Measurements from ENCODE around the gene NOTCH2NLA.
"Not testable (repeated sequence)": the region's sequence is repeated elsewhere in the genome, so short reads cannot be mapped to it uniquely, and the experiment has no call there.

The NOTCH2NLA gene

GRCh38 chr1:146228710-146229477, at the start of gene NOTCH2NLA:
Gene NOTCH2NLA, minus strand, starts transcription at chr1:146229021. Its CDS starts 39,684 bp downstream, at chr1:146189337.
- not testable (repeated sequence) for DNase-seq (ENCODE audit: low spot score)

- DNase-seq (ENCODE audit: low spot score): not testable (repeated sequence)
Observed at GRCh38 chr1:146278346-146278745, 49.5 kb upstream of the NOTCH2NLA start.

- not testable (repeated sequence) for DNase-seq (ENCODE audit: low spot score)
Observed at GRCh38 chr1:146277087-146277486, 48.3 kb upstream of the NOTCH2NLA start.

- not testable (repeated sequence) for DNase-seq (ENCODE audit: low spot score)
Observed at GRCh38 chr1:146274083-146274482, 45.3 kb upstream of the NOTCH2NLA start.

- DNase-seq (ENCODE audit: low spot score): not testable (repeated sequence)
Observed at GRCh38 chr1:146273194-146273593, 44.4 kb upstream of the NOTCH2NLA start.

- not testable (repeated sequence) for DNase-seq (ENCODE audit: low spot score)
Observed at GRCh38 chr1:146272734-146273133, 43.9 kb upstream of the NOTCH2NLA start.

GRCh38 chr1:146271977-146272376, 43.2 kb upstream of the NOTCH2NLA start:
- DNase-seq (ENCODE audit: low spot score): not testable (repeated sequence)

GRCh38 chr1:146270129-146270528, 41.3 kb upstream of the NOTCH2NLA start:
- DNase-seq (ENCODE audit: low spot score): not testable (repeated sequence)

GRCh38 chr1:146266179-146266748, 37.4 kb upstream of the NOTCH2NLA start:
- DNase-seq (ENCODE audit: low spot score): not testable (repeated sequence)

- DNase-seq (ENCODE audit: low spot score): not testable (repeated sequence)
Observed at GRCh38 chr1:146264761-146265160, 35.9 kb upstream of the NOTCH2NLA start.

- DNase-seq (ENCODE audit: low spot score): not testable (repeated sequence)
Observed at GRCh38 chr1:146260006-146260730, 31.3 kb upstream of the NOTCH2NLA start.

- not testable (repeated sequence) for DNase-seq (ENCODE audit: low spot score)
Observed at GRCh38 chr1:146257992-146258552, 29.3 kb upstream of the NOTCH2NLA start.

- DNase-seq (ENCODE audit: low spot score): not testable (repeated sequence)
Observed at GRCh38 chr1:146254569-146255197, 25.9 kb upstream of the NOTCH2NLA start.

- DNase-seq (ENCODE audit: low spot score): not testable (repeated sequence)
Observed at GRCh38 chr1:146253249-146253855, 24.5 kb upstream of the NOTCH2NLA start.

- not testable (repeated sequence) for DNase-seq (ENCODE audit: low spot score)
Observed at GRCh38 chr1:146251523-146251922, 22.7 kb upstream of the NOTCH2NLA start.

- DNase-seq (ENCODE audit: low spot score): not testable (repeated sequence)
Observed at GRCh38 chr1:146248643-146249042, 19.8 kb upstream of the NOTCH2NLA start.

GRCh38 chr1:146236626-146237025, 7.8 kb upstream of the NOTCH2NLA start:
- DNase-seq (ENCODE audit: low spot score): not testable (repeated sequence)

- not testable (repeated sequence) for DNase-seq (ENCODE audit: low spot score)
Observed at GRCh38 chr1:146236026-146236601, 7.3 kb upstream of the NOTCH2NLA start.

- DNase-seq (ENCODE audit: low spot score): not testable (repeated sequence)
Observed at GRCh38 chr1:146228144-146228682, 608 bp downstream of the NOTCH2NLA start.

- DNase-seq (ENCODE audit: low spot score): not testable (repeated sequence)
Observed at GRCh38 chr1:146174531-146174930, 54.3 kb downstream of the NOTCH2NLA start.

GRCh38 chr1:146167740-146168139, 61.1 kb downstream of the NOTCH2NLA start:
- not testable (repeated sequence) for DNase-seq (ENCODE audit: low spot score)

Measured in hematopoietic multipotent progenitor cell treated with erythropoietin and hydrocortisone succinate and interleukin-3 and kit ligand, for 17 days (in vitro differentiated cells).